K562 (cell line): ENCODE results near the gene LYPD4. TPM values are rescaled to one million over a fixed set of nuclear protein-coding genes. Genes with fewer than 3 reads are reported as not detected.

ENCODE experiments used
- CEBPB ChIP-seq: fragments of 450-650 bp; IDR thresholded peaks from 2 replicates; pipeline ENCODE4 v1.6.1; 2016; ENCODE audit warnings: missing genetic modification characterization, missing compliant biosample characterization
- COPS2 ChIP-seq: fragments of 450-650 bp; conservative IDR thresholded peaks from 2 replicates; pipeline ENCODE4 v1.6.1; 2016; ENCODE audit warnings: mild to moderate bottlenecking, moderate library complexity
- DPF2 ChIP-seq: fragments of 450-650 bp; IDR thresholded peaks from 2 replicates; pipeline ENCODE4 v1.6.1; 2016
- ESRRA ChIP-seq: fragments of 450-650 bp; IDR thresholded peaks from 2 replicates; pipeline ENCODE4 v1.6.1; 2014; ENCODE audit warnings: low read depth, mild to moderate bottlenecking, moderate library complexity, borderline replicate concordance
- ETV1 ChIP-seq: fragments of 450-650 bp; conservative IDR thresholded peaks from 2 replicates; pipeline ENCODE4 v1.6.1; 2016; ENCODE audit warnings: missing genetic modification characterization, control low read depth, low read depth, missing compliant biosample characterization
- ID3 ChIP-seq, 2 experiments: fragments of 250-450 bp in 1 of 2; fragments of 450-650 bp in 1 of 2; sonication (Bioruptor Pico) in 1 of 2; IDR thresholded peaks; 2 replicates each; pipeline versions ENCODE4 v1.6.1 to v1.8.0; 2016 to 2021; ENCODE audit warnings: mild to moderate bottlenecking in 2 of 2, moderate library complexity in 2 of 2, missing compliant biosample characterization in 1 of 2, missing genetic modification characterization in 1 of 2
- L3MBTL2 ChIP-seq: fragments of 450-650 bp; IDR thresholded peaks from 2 replicates; pipeline ENCODE4 v1.6.1; 2016; ENCODE audit warnings: mild to moderate bottlenecking, moderate library complexity
- LARP7 ChIP-seq: fragments of 450-650 bp; IDR thresholded peaks from 2 replicates; pipeline ENCODE4 v1.6.1; 2016
- MAFF ChIP-seq: IDR thresholded peaks from 2 replicates; pipeline ENCODE4 v1.6.1; 2012; ENCODE audit warnings: low read length, improper control_type of control experiment
- MAX ChIP-seq: sonication (generic); formaldehyde crosslinking; IDR thresholded peaks from 2 replicates; pipeline ENCODE4 v1.9.0; 2022; ENCODE audit warnings: mild to moderate bottlenecking, missing genetic modification reagents
- MIER1 ChIP-seq: fragments of 450-650 bp; IDR thresholded peaks from 2 replicates; pipeline ENCODE4 v1.6.1; 2016; ENCODE audit warnings: antibody characterized with exemption, mild to moderate bottlenecking, low read depth
- MTA2 ChIP-seq: fragments of 450-650 bp; IDR thresholded peaks from 2 replicates; pipeline ENCODE4 v1.6.1; 2016; ENCODE audit warnings: low read depth
- POLR2AphosphoS2 ChIP-seq: IDR thresholded peaks from 2 replicates; pipeline ENCODE4 v1.6.1; 2012; ENCODE audit warnings: low read length, improper control_type of control experiment
- RBM14 ChIP-seq: fragments of 200-400 bp; formaldehyde crosslinking; IDR thresholded peaks from 2 replicates; pipeline ENCODE4 v1.6.1; 2018; ENCODE audit warnings: low read depth, mild to moderate bottlenecking, low read length, moderate library complexity, borderline replicate concordance; ENCODE audit not compliant: insufficient read depth
- SREBF1 ChIP-seq: fragments of 150-350 bp; IDR thresholded peaks from 2 replicates; pipeline ENCODE4 v1.6.1; 2014; ENCODE audit warnings: antibody characterized with exemption, low read depth, low read length, borderline replicate concordance
- TAL1 ChIP-seq: fragments of 450-650 bp; IDR thresholded peaks from 2 replicates; pipeline ENCODE4 v1.6.1; 2016; ENCODE audit warnings: mild to moderate bottlenecking
- TCFL5 ChIP-seq: fragments of 250-450 bp; sonication (Bioruptor Pico); conservative IDR thresholded peaks from 2 replicates; pipeline ENCODE4 v1.6.1; 2021; ENCODE audit warnings: mild to moderate bottlenecking, moderate library complexity, matching md5 sums
- TEAD4 ChIP-seq, 2 experiments: sonication (generic) in 1 of 2; formaldehyde crosslinking in 1 of 2; IDR thresholded peaks; 2 replicates each; pipeline versions ENCODE4 v1.6.1 to v1.8.0; 2012 to 2022; ENCODE audit warnings: borderline replicate concordance in 1 of 2, inconsistent platforms in 1 of 2, low read length in 1 of 2, mild to moderate bottlenecking in 1 of 2, missing genetic modification reagents in 1 of 2
- TOE1 ChIP-seq, 2 experiments: fragments of 450-650 bp in 1 of 2; sonication (generic) in 1 of 2; formaldehyde crosslinking in 1 of 2; IDR thresholded peaks; 2 replicates each; pipeline versions ENCODE4 v1.7.1 to v1.8.0; 2016 to 2022; ENCODE audit warnings: borderline replicate concordance in 2 of 2, mild to moderate bottlenecking in 2 of 2, antibody characterized with exemption in 1 of 2, inconsistent platforms in 1 of 2, low read depth in 1 of 2, missing genetic modification reagents in 1 of 2, moderate library complexity in 1 of 2
- XRCC4 ChIP-seq: IDR thresholded peaks from one replicate; pipeline ENCODE4 v1.6.1; 2011; ENCODE audit not compliant: insufficient read depth, insufficient read length; ENCODE audit errors: extremely low read depth
- ZEB2 ChIP-seq: fragments of 450-650 bp; IDR thresholded peaks from 2 replicates; pipeline ENCODE4 v1.6.1; 2016
- ZFX ChIP-seq: sonication (generic); formaldehyde crosslinking; IDR thresholded peaks from 2 replicates; pipeline ENCODE4 v1.8.0; 2022; ENCODE audit warnings: mild to moderate bottlenecking, missing genetic modification reagents, moderate library complexity
- ZKSCAN1 ChIP-seq: fragments of 150-350 bp; IDR thresholded peaks from 2 replicates; pipeline ENCODE4 v1.6.1; 2016; ENCODE audit warnings: low read depth, low read length
- ZNF165 ChIP-seq: fragments of 250-450 bp; sonication (Bioruptor Pico); IDR thresholded peaks from 2 replicates; pipeline ENCODE4 v1.4.0; 2020; ENCODE audit warnings: borderline replicate concordance
- ZNF23 ChIP-seq: fragments of 250-450 bp; sonication (Bioruptor Pico); IDR thresholded peaks from 2 replicates; pipeline ENCODE4 v1.4.0; 2020; ENCODE audit warnings: mild to moderate bottlenecking
- ZNF639 ChIP-seq, 2 experiments: fragments of 200-800 bp in 1 of 2; sonication (Bioruptor generic) in 1 of 2; sonication (generic) in 1 of 2; formaldehyde crosslinking in 1 of 2; IDR thresholded peaks in 1 of 2; conservative IDR thresholded peaks in 1 of 2; 2 replicates each; pipeline versions ENCODE4 v1.5.0 to v1.6.1; 2016 to 2020; ENCODE audit warnings: missing compliant biosample characterization in 1 of 2, missing genetic modification characterization in 1 of 2, missing genetic modification reagents in 1 of 2
- ZNF699 ChIP-seq: fragments of 250-450 bp; sonication (Bioruptor Pico); IDR thresholded peaks from 2 replicates; pipeline ENCODE4 v1.8.0; 2021; ENCODE audit warnings: mild to moderate bottlenecking, moderate library complexity; ENCODE audit not compliant: insufficient replicate concordance
- polyA plus RNA-seq, 8 experiments: library from polyadenylated mRNA; depleted of rRNA in 4 of 8; stranded (reverse) in 5 of 8; unstranded in 3 of 8; fragments of >200 nt; fragmentation: Nextera tagmentation in 2 of 8; fragmentation: Illumina TruSeq in 1 of 8; extraction: Ambion mirVana in 2 of 8; extraction: Trizol in 1 of 8; gene quantifications; 2 replicates each; pipeline versions ENCODE4 v1.2.1 to v1.2.3, GENCODE V29; 2011 to 2014; ENCODE audit warnings: inconsistent platforms in 1 of 8, missing spikeins in 1 of 8
- total RNA-seq, 7 experiments: library from RNA; depleted of rRNA in 6 of 7; stranded (reverse); fragments of >200 nt in 6 of 7; fragmentation: Illumina TruSeq in 2 of 7; extraction: Trizol in 2 of 7; gene quantifications; 2 replicates each; pipeline versions ENCODE4 v1.2.1 to v1.2.3, GENCODE V29; 2011 to 2021; ENCODE audit warnings: low replicate concordance in 1 of 7

Gene LYPD4
- total and polyA plus RNA-seq, 9 of the 15 experiments (the other 6 are each of a cell fraction or from before 2014, with no cell fraction given): 0.11 TPM; not detected in 8

- TF ChIP-seq MAX (CRISPR knock-in tag) (no peak), CEBPB (tag) (no peak), TAL1 (no peak), ZNF165 (CRISPR knock-in tag) (no peak), MAFF (no peak), ZNF639 (CRISPR knock-in tag; conservative IDR thresholded peaks at IDR 0.05 in 1 of 2, IDR thresholded peaks at IDR 0.05 in 1 of 2) (no peak), MTA2 (no peak), L3MBTL2 (0 out of 2 replicates have a peak, but pooled peaks have one; percentile 25), XRCC4 (no peak), MIER1 (no peak), ZEB2 (0 out of 2 replicates have a peak, but pooled peaks have one; percentile 28), TCFL5 (CRISPR knock-in tag) (no peak), ZNF23 (CRISPR knock-in tag) (no peak), LARP7 (no peak), SREBF1 (no peak), ID3 (CRISPR knock-in tag; IDR thresholded peaks at IDR 0.05) (no peak), ID3 (tag; IDR thresholded peaks at IDR 0.05) (no peak), TEAD4 (IDR thresholded peaks at IDR 0.05; ENCODE audit: low read length) (0 out of 2 replicates have a peak, but pooled peaks have one; percentile 15), TEAD4 (CRISPR knock-in tag; IDR thresholded peaks at IDR 0.05; ENCODE audit: borderline replicate concordance) (no peak), ZFX (CRISPR knock-in tag) (no peak), ZNF699 (no peak), COPS2 (no peak), ETV1 (tag) (no peak), DPF2 (peak; percentile 79), ZKSCAN1 (no peak), TOE1 (IDR thresholded peaks at IDR 0.05; ENCODE audit: borderline replicate concordance) (0 out of 2 replicates have a peak, but pooled peaks have one; percentile 15), TOE1 (CRISPR knock-in tag; IDR thresholded peaks at IDR 0.05; ENCODE audit: borderline replicate concordance, low read depth) (no peak), RBM14 (no peak), POLR2AphosphoS2 (no peak), ESRRA (0 out of 2 replicates have a peak, but pooled peaks have one; percentile 22)
These were observed 1.1 kb downstream of the LYPD4 start (continued) for GRCh38 chr19:41843371-41843770.
